GM12878 (cell line): ENCODE results near the gene TESK2. TPM values are rescaled to one million over a fixed set of nuclear protein-coding genes. Genes with fewer than 3 reads are reported as not detected.

Experiments
- ATAC-seq: fragments of 200-7000 bp; cut with Tn5 transposase; 3 replicates; pipeline ENCODE4 v1.9.1; 2020; ENCODE audit warnings: mild to moderate bottlenecking, moderate library complexity
- BruUV-seq: library from RNA; stranded (reverse); fragments of 400-500 nt; replicated peaks from 2 replicates; lab custom pipeline; 2021; lab: Mats Ljungman, UMichigan
- CTCF ChIA-PET: fragments of 300-600 bp; sonication (Branson Sonifier 250); formaldehyde crosslinking; extraction: SDS; loops from one replicate; lab custom pipeline; 2021; ENCODE audit warnings: inconsistent platforms; lab: Yijun Ruan, JAX
- POLR2A ChIA-PET: fragments of 350-600 bp; formaldehyde crosslinking; extraction: SDS; loops from one replicate; lab custom pipeline; 2021; ENCODE audit warnings: inconsistent platforms; lab: Charles Lee
- RAD21 ChIA-PET: fragments of 300-600 bp; sonication (Branson Sonifier 250); formaldehyde crosslinking; loops from one replicate; lab custom pipeline; 2023; ENCODE audit warnings: antibody characterized with exemption; ENCODE audit not compliant: unreplicated experiment; lab: Charles Lee
- SMC1A ChIA-PET: fragments of 300-600 bp; sonication (Branson Sonifier 250); formaldehyde crosslinking; loops from one replicate; lab custom pipeline; 2023; ENCODE audit not compliant: unreplicated experiment, uncharacterized antibody; lab: Charles Lee
- DNase-seq: peaks from one replicate; pipeline ENCODE4 v3.0.0-alpha.2; 2011; ENCODE audit warnings: low read depth, low spot score
- FAIRE-seq: peaks from 3 replicates; lab custom pipeline; 2011; peaks lifted over from hg19 to GRCh38; lab: Jason Lieb, UNC
- H2AFZ ChIP-seq: 2 replicates; pipeline ENCODE4 v1.6.0; 2011; ENCODE audit warnings: low read depth, low read length, control low read depth; ENCODE audit not compliant: control insufficient read depth
- H3K27ac ChIP-seq: 2 replicates; pipeline ENCODE4 v1.5.1; 2011; ENCODE audit warnings: control low read depth; ENCODE audit not compliant: control insufficient read depth, insufficient read depth
- H3K27me3 ChIP-seq, 2 experiments: replicated peaks in 1 of 2; 2 replicates each; pipeline versions ENCODE4 v1.6.0 to v1.6.1; 2011; ENCODE audit warnings: low read length in 1 of 2; ENCODE audit not compliant: control insufficient read depth in 2 of 2, insufficient read depth in 2 of 2
- H3K36me3 ChIP-seq, 2 experiments: 2 replicates each; pipeline ENCODE4 v1.5.1; 2011; ENCODE audit warnings: low read length in 1 of 2; ENCODE audit not compliant: control insufficient read depth in 2 of 2, insufficient read depth in 2 of 2
- H3K4me1 ChIP-seq: 2 replicates; pipeline ENCODE4 v1.6.1; 2011; ENCODE audit warnings: mild to moderate bottlenecking, low read length, moderate library complexity, mixed read lengths; ENCODE audit not compliant: control insufficient read depth, insufficient read depth
- H3K4me2 ChIP-seq: 2 replicates; pipeline ENCODE4 v1.6.0; 2011; ENCODE audit warnings: control low read depth; ENCODE audit not compliant: control insufficient read depth, insufficient read depth
- H3K4me3 ChIP-seq: fragments of 200-600 bp; sonication (generic); 2 replicates; pipeline ENCODE4 v1.5.1; 2016
- H3K79me2 ChIP-seq: 2 replicates; pipeline ENCODE4 v1.6.0; 2011; ENCODE audit warnings: low read length; ENCODE audit not compliant: control insufficient read depth, insufficient read depth
- H3K9ac ChIP-seq: 2 replicates; pipeline ENCODE4 v1.8.0; 2011; ENCODE audit warnings: low read length, control low read depth, mixed read lengths; ENCODE audit not compliant: control insufficient read depth, insufficient read depth
- H3K9me3 ChIP-seq: replicated peaks from 3 replicates; pipeline ENCODE4 v1.5.1; 2011; ENCODE audit warnings: mild to moderate bottlenecking, low read length; ENCODE audit not compliant: control insufficient read depth, insufficient read depth
- H4K20me1 ChIP-seq: 2 replicates; pipeline ENCODE4 v1.6.0; 2011; ENCODE audit not compliant: control insufficient read depth, insufficient read depth
- DPF2 ChIP-seq: fragments of 450-650 bp; IDR thresholded peaks from 2 replicates; pipeline ENCODE4 v1.6.1; 2017; ENCODE audit warnings: mild to moderate bottlenecking
- EP300 ChIP-seq, 2 experiments: fragments of 150-350 bp in 1 of 2; IDR thresholded peaks; 2 replicates each; pipeline ENCODE4 v1.6.1; 2011 to 2012; ENCODE audit warnings: low read depth in 2 of 2, low read length in 2 of 2, borderline replicate concordance in 1 of 2, improper control_type of control experiment in 1 of 2, inconsistent platforms in 1 of 2; ENCODE audit not compliant: control insufficient read depth in 1 of 2
- IKZF1 ChIP-seq: fragments of 450-650 bp; conservative IDR thresholded peaks from 2 replicates; pipeline ENCODE4 v1.6.1; 2017; ENCODE audit warnings: antibody characterized with exemption, mild to moderate bottlenecking
- MEF2A ChIP-seq: IDR thresholded peaks from 2 replicates; pipeline ENCODE4 v1.6.1; 2011; ENCODE audit warnings: low read depth, mild to moderate bottlenecking, low read length, moderate library complexity; ENCODE audit not compliant: insufficient read depth
- POU2F2 ChIP-seq: IDR thresholded peaks from 3 replicates; pipeline ENCODE4 v1.6.1; 2011; ENCODE audit warnings: low read depth, mild to moderate bottlenecking, low read length, borderline replicate concordance
- WGBS: methylation state at CpG from one replicate; pipeline ENCODE4 v1.1.6; 2016; ENCODE audit warnings: low lambda C conversion rate; ENCODE audit not compliant: insufficient replicate concordance, insufficient coverage; ENCODE audit errors: missing lambda C conversion rate; 5-methylcytosine and 5-hydroxymethylcytosine counted together
- in situ Hi-C: fragments of 300-500 bp; cut with MboI; formaldehyde crosslinking; loops from 9 replicates; pipeline ENCODE4 v1.14.3; 2018; ENCODE audit warnings: mixed read lengths
- intact Hi-C: fragments of 100-400 bp; cut with micrococcal nuclease; formaldehyde crosslinking; loops from one replicate; pipeline ENCODE4 v1.14.2; 2022; ENCODE audit not compliant: unreplicated experiment
- polyA plus RNA-seq, 11 experiments: library from polyadenylated mRNA; depleted of rRNA in 4 of 11; unstranded in 6 of 11; stranded (reverse) in 5 of 11; fragments of >200 nt; fragmentation: Nextera tagmentation in 4 of 11; fragmentation: Illumina TruSeq in 1 of 11; extraction: Ambion mirVana in 4 of 11; extraction: Trizol in 1 of 11; gene quantifications; 1 replicate in 1 of 11; 2 replicates in 10 of 11; pipeline versions ENCODE4 v1.2.1 to v1.2.3, GENCODE V29; 2011 to 2016; ENCODE audit warnings: inconsistent platforms in 2 of 11, missing spikeins in 2 of 11, low read depth in 1 of 11
- total RNA-seq, 4 experiments: library from RNA; depleted of rRNA in 3 of 4; stranded (reverse); fragments of >200 nt in 3 of 4; fragmentation: Illumina TruSeq in 1 of 4; extraction: Trizol in 1 of 4; gene quantifications; 2 replicates each; pipeline versions ENCODE4 v1.2.1 to v1.2.3, GENCODE V29; 2013 to 2021
- TF ChIP-seq, protein P1 (sequence below): fragments of 450-650 bp; formaldehyde crosslinking; IDR thresholded peaks from 2 replicates; pipeline ENCODE4 v1.4.0; 2022; ENCODE audit warnings: mild to moderate bottlenecking, moderate library complexity
- TF ChIP-seq, protein P2 (sequence below), 3 experiments: IDR thresholded peaks in 2 of 3; conservative IDR thresholded peaks in 1 of 3; 2 replicates each; pipeline ENCODE4 v1.5.1; 2011; ENCODE audit warnings: low read depth in 3 of 3, low read length in 3 of 3, mild to moderate bottlenecking in 3 of 3, control low read depth in 2 of 3, moderate library complexity in 2 of 3, inconsistent platforms in 1 of 3, mixed read lengths in 1 of 3; ENCODE audit not compliant: control insufficient read depth in 2 of 3, insufficient read depth in 1 of 3; ENCODE audit errors: extremely low read depth in 1 of 3
- TF ChIP-seq, protein P3 (sequence below): fragments of 450-650 bp; IDR thresholded peaks from 2 replicates; pipeline ENCODE4 v1.6.1; 2017; ENCODE audit warnings: mild to moderate bottlenecking, moderate library complexity

Gene TESK2
- total and polyA plus RNA-seq, 10 of the 15 experiments (the other 5 are each of a cell fraction or from before 2014, with no cell fraction given): 2.2 to 10.0 (median 5.7) TPM

DNA sequence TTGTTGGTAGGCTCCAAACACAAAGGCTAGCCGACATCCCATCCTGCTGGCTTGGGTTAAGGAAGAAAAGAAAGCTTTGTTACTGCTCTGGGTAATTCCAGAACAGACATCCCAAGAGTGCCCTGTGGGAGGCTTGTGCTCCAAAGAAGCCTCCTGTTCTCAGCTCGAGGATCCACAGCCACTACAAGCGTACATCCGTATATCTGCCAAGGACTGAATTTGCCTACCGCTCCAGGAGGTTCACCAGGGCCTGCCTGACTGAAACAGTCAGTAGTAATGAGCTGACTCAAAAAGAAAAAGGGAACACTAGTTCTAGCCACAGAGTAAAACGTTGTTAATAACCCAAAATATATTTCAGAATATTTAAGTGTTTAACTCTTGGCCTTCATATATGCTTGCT lies 125.9 kb downstream of the TESK2 start (continued):
- TF ChIP-seq MEF2A (0 out of 2 replicates have a peak, but pooled peaks have one; percentile 16), POU2F2 (peak; percentile 81), EP300 (IDR thresholded peaks at IDR 0.05; ENCODE audit: borderline replicate concordance in 1 of 2, control insufficient read depth in 1 of 2, low read depth in 2 of 2, low read length in 2 of 2) (0 out of 4 replicates have a peak, but pooled peaks of 1 of the 2 experiments have one; percentile 44), DPF2 (0 out of 2 replicates have a peak, but pooled peaks have one; percentile 35), IKZF1 (peak; percentile 46; the same call in 1 of the 2 replicates)

DNA sequence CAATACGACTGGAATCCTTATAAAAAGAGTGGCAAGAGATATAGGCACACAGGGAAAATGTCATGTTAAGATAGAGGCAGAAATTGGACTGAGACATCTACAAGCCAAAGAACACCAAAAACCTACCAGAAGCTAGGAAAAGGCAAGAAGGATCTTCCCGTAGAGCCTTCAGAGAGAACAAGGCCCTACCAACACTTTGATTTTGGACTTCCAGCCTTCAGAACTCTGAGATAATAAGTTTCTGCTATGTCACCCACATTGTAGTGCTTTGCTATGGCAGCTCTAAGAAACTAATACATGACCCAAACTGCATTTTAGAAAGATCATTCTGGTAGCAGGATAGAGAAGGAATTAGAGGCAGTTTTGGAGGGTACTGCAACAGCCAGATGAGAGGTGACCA lies 126.7 kb downstream of the TESK2 start:
- Histone ChIP-seq H3K9ac (no peak overlapping the region), H3K4me1 (peaks cover 10% of the 10 kb centered on the region), H3K4me3 (no peak overlapping the region), H3K79me2 (no peaks in the 10 kb centered on the region)
- TF ChIP-seq, protein P1, sequence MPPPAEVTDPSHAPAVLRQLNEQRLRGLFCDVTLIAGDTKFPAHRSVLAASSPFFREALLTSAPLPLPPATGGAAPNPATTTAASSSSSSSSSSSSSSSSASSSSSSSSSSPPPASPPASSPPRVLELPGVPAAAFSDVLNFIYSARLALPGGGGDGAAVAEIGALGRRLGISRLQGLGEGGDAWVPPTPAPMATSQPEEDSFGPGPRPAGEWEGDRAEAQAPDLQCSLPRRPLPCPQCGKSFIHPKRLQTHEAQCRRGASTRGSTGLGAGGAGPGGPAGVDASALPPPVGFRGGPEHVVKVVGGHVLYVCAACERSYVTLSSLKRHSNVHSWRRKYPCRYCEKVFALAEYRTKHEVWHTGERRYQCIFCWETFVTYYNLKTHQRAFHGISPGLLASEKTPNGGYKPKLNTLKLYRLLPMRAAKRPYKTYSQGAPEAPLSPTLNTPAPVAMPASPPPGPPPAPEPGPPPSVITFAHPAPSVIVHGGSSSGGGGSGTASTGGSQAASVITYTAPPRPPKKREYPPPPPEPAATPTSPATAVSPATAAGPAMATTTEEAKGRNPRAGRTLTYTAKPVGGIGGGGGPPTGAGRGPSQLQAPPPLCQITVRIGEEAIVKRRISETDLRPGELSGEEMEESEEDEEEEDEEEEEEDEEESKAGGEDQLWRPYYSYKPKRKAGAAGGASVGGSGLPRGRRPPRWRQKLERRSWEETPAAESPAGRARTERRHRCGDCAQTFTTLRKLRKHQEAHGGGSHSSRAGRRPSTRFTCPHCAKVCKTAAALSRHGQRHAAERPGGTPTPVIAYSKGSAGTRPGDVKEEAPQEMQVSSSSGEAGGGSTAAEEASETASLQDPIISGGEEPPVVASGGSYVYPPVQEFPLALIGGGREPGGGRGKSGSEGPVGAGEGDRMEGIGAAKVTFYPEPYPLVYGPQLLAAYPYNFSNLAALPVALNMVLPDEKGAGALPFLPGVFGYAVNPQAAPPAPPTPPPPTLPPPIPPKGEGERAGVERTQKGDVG (CRISPR knock-in tag): no peak
- TF ChIP-seq, protein P2, sequence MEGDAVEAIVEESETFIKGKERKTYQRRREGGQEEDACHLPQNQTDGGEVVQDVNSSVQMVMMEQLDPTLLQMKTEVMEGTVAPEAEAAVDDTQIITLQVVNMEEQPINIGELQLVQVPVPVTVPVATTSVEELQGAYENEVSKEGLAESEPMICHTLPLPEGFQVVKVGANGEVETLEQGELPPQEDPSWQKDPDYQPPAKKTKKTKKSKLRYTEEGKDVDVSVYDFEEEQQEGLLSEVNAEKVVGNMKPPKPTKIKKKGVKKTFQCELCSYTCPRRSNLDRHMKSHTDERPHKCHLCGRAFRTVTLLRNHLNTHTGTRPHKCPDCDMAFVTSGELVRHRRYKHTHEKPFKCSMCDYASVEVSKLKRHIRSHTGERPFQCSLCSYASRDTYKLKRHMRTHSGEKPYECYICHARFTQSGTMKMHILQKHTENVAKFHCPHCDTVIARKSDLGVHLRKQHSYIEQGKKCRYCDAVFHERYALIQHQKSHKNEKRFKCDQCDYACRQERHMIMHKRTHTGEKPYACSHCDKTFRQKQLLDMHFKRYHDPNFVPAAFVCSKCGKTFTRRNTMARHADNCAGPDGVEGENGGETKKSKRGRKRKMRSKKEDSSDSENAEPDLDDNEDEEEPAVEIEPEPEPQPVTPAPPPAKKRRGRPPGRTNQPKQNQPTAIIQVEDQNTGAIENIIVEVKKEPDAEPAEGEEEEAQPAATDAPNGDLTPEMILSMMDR (IDR thresholded peaks at IDR 0.05 in 2 of 3, conservative IDR thresholded peaks at IDR 0.05 in 1 of 3; ENCODE audit: control insufficient read depth in 2 of 3, extremely low read depth in 1 of 3, insufficient read depth in 1 of 3, low read depth in 3 of 3, low read length in 3 of 3): no peak
- TF ChIP-seq, protein P3, sequence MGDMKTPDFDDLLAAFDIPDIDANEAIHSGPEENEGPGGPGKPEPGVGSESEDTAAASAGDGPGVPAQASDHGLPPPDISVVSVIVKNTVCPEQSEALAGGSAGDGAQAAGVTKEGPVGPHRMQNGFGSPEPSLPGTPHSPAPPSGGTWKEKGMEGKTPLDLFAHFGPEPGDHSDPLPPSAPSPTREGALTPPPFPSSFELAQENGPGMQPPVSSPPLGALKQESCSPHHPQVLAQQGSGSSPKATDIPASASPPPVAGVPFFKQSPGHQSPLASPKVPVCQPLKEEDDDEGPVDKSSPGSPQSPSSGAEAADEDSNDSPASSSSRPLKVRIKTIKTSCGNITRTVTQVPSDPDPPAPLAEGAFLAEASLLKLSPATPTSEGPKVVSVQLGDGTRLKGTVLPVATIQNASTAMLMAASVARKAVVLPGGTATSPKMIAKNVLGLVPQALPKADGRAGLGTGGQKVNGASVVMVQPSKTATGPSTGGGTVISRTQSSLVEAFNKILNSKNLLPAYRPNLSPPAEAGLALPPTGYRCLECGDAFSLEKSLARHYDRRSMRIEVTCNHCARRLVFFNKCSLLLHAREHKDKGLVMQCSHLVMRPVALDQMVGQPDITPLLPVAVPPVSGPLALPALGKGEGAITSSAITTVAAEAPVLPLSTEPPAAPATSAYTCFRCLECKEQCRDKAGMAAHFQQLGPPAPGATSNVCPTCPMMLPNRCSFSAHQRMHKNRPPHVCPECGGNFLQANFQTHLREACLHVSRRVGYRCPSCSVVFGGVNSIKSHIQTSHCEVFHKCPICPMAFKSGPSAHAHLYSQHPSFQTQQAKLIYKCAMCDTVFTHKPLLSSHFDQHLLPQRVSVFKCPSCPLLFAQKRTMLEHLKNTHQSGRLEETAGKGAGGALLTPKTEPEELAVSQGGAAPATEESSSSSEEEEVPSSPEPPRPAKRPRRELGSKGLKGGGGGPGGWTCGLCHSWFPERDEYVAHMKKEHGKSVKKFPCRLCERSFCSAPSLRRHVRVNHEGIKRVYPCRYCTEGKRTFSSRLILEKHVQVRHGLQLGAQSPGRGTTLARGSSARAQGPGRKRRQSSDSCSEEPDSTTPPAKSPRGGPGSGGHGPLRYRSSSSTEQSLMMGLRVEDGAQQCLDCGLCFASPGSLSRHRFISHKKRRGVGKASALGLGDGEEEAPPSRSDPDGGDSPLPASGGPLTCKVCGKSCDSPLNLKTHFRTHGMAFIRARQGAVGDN: no peak
- TF ChIP-seq, all 136 proteins: peak for 0
- 97% methylated on average over 2 of the region's 2 CpGs for WGBS
- no peaks in the 10 kb centered on the region for H3K36me3 ChIP-seq
- RAD21 ChIA-PET: interaction anchor here (0.9 to 13.5 kb wide), 5 partner anchors 8 to 205 kb away, joined by 3 to 319 read pairs (median 5); partner anchors contain the start of genes MMACHC and TESK2
- no peak for FAIRE-seq
- no peaks in the 10 kb centered on the region for H3K27me3 ChIP-seq
- no peak for DNase-seq
- no peak overlapping the region for H2AFZ ChIP-seq
- no peaks in the 10 kb centered on the region for H4K20me1 ChIP-seq
- POLR2A ChIA-PET: interaction anchor here (1.2 kb wide), 1 partner anchor 10 kb away, joined by 4 read pairs; no protein-coding TSS in a partner anchor
- ATAC-seq: no peak
- SMC1A ChIA-PET: interaction anchor here (0.9 to 11.6 kb wide), 4 partner anchors 14 to 128 kb away, joined by 3 to 369 read pairs (median 4); partner anchors contain the start of gene TESK2
- intact Hi-C loops: loop anchor here (5.0 kb wide), 1 partner anchor 208 kb away; no protein-coding TSS in a partner anchor
- in situ Hi-C loops: loop anchor here (5.0 kb wide), 1 partner anchor 128 kb away; the partner anchor contains the start of gene TESK2
- no peaks in the 10 kb centered on the region for H3K9me3 ChIP-seq
- CTCF ChIA-PET: interaction anchor here (1.1 to 11.7 kb wide), 9 partner anchors 8 to 205 kb away, joined by 3 to 508 read pairs (median 4); partner anchors contain the start of genes CCDC163, MMACHC and TESK2
- no TSS peak for BruUV-seq
- H3K27ac ChIP-seq: no peak overlapping the region
- H3K4me2 ChIP-seq: no peak overlapping the region
